Measurements from ENCODE around the gene TRAPPC12. TPM values are rescaled to one million over a fixed set of nuclear protein-coding genes. Genes with fewer than 3 reads are reported as not detected.
A peak's percentile ranks its signal among the peaks of the same experiment; 100 is the strongest.

TRAPPC12 gene
- total RNA-seq, 1 experiment from 2014 or later, result 86.0 TPM

GRCh38 chr2:3428577-3428976 lies 49.1 kb downstream of the TRAPPC12 start:
- Histone ChIP-seq H2AK5ac (ENCODE audit: insufficient read length, low read length) (no peak overlapping the region), H3K23ac (ENCODE audit: insufficient read length, low read depth, low read length) (no peak overlapping the region), H4K5ac (ENCODE audit: insufficient read length, low read depth, low read length) (no peak overlapping the region), H3K14ac (ENCODE audit: insufficient read depth, low read length) (no peak overlapping the region), H3K9me3 (ENCODE audit: control insufficient read depth, low read depth, low read length) (no peaks in the 10 kb centered on the region), H2BK12ac (ENCODE audit: insufficient read length, low read depth, low read length) (no peak overlapping the region), H3K23me2 (ENCODE audit: insufficient read length, low read depth, low read length, poor library complexity, severe bottlenecking) (no peaks in the 10 kb centered on the region), H3K56ac (ENCODE audit: insufficient read length, low read depth, low read length) (no peak overlapping the region), H4K20me1 (ENCODE audit: control insufficient read depth, insufficient read depth, insufficient read length) (no peaks in the 10 kb centered on the region), H3K9ac (ENCODE audit: extremely low read depth, insufficient read length, low read length) (no peak overlapping the region), H3K27me3 (ENCODE audit: insufficient read depth, low read length) (no peaks in the 10 kb centered on the region), H2BK120ac (ENCODE audit: low read depth, low read length, poor library complexity, severe bottlenecking) (no peak overlapping the region), H3K18ac (ENCODE audit: insufficient read length, low read depth, low read length) (no peak overlapping the region), H2BK5ac (ENCODE audit: insufficient read length, low read length) (no peak overlapping the region), H2BK20ac (ENCODE audit: low read depth, low read length, poor library complexity, severe bottlenecking) (no peak overlapping the region), H3T11ph (ENCODE audit: low read length) (no peak overlapping the region), H4K8ac (replicated peaks; ENCODE audit: insufficient read length, low read depth, low read length) (no peak overlapping the region), H3K27ac (ENCODE audit: insufficient read length, low read depth, low read length) (no peak overlapping the region), H3K79me1 (ENCODE audit: insufficient read depth, low read depth, low read length, poor library complexity, severe bottlenecking) (no peaks in the 10 kb centered on the region), H3K4me1 (ENCODE audit: insufficient read depth, low read length) (no peaks in the 10 kb centered on the region), H3K4ac (ENCODE audit: low read depth, low read length) (no peak overlapping the region), H3K4me2 (ENCODE audit: insufficient read depth, insufficient read length, low read length) (no peak overlapping the region), H4K91ac (ENCODE audit: insufficient read length, low read depth, low read length) (no peak overlapping the region), H2AFZ (ENCODE audit: low read length) (no peak overlapping the region), H3K79me2 (ENCODE audit: insufficient read depth, low read length) (no peaks in the 10 kb centered on the region), H2BK15ac (ENCODE audit: low read depth, low read length) (no peak overlapping the region)
- Mint-ChIP-seq H3K9me3 (no peaks in the 10 kb centered on the region), H3K27ac (peak overlapping the region in 1 of 3 experiments; percentile 80; a peak in 2 of 7 replicates), H3K36me3 (ENCODE audit: insufficient read depth in 1 of 3, low read depth in 3 of 3) (peaks cover 13 to 38% (median 32%) of the 10 kb centered on the region in 3 experiments; a peak in 6 of 7 replicates), H3K4me3 (no peak overlapping the region), H3K4me1 (peaks cover 0 to 5% of the 10 kb centered on the region in 2 experiments; a peak in 3 of 4 replicates), H3K27me3 (ENCODE audit: low read depth) (no peaks in the 10 kb centered on the region)
- TF ChIP-seq, protein P1, sequence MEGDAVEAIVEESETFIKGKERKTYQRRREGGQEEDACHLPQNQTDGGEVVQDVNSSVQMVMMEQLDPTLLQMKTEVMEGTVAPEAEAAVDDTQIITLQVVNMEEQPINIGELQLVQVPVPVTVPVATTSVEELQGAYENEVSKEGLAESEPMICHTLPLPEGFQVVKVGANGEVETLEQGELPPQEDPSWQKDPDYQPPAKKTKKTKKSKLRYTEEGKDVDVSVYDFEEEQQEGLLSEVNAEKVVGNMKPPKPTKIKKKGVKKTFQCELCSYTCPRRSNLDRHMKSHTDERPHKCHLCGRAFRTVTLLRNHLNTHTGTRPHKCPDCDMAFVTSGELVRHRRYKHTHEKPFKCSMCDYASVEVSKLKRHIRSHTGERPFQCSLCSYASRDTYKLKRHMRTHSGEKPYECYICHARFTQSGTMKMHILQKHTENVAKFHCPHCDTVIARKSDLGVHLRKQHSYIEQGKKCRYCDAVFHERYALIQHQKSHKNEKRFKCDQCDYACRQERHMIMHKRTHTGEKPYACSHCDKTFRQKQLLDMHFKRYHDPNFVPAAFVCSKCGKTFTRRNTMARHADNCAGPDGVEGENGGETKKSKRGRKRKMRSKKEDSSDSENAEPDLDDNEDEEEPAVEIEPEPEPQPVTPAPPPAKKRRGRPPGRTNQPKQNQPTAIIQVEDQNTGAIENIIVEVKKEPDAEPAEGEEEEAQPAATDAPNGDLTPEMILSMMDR (conservative IDR thresholded peaks at IDR 0.05), result no peak
- DNase-seq, result no peak
- WGBS (ENCODE audit: extremely low coverage, insufficient read length, low lambda C conversion rate), result no CpG with 5 or more reads among the region's 10 CpGs

Measured in H9 (cell line).